ENCODE measurements around the gene ZFYVE9. TPM values are rescaled to one million over a fixed set of nuclear protein-coding genes. Genes with fewer than 3 reads are reported as not detected.

The ZFYVE9 gene
- total RNA-seq, 8 experiments from 2014 or later: 13.8 to 45.4 (median 33.5) TPM

GRCh38 chr1:52306227-52307006 lies 164.5 kb downstream of the ZFYVE9 start:
- in situ Hi-C loops (cut with MboI; ENCODE audit: low pct_unique_long_range_greater_than_20kb in 2 of 9, low sequenced_read_pairs in 9 of 9, unreplicated experiment in 9 of 9): no loop called here
- WGBS, 10 experiments: 80 to 100% (median 93%) methylated on average over 1 to 9 of the region's 11 CpGs; no CpG with 5 or more reads in 1 of the 10 experiments
- no peak overlapping the region for H3K4me3 ChIP-seq
- H3K4me1 ChIP-seq (replicated peaks in 1 of 2): no peaks in the 10 kb centered on the region
- no peak for ATAC-seq (replicated peaks in 6 of 8)
- no peak overlapping the region for H3K27ac ChIP-seq

GRCh38 chr1:52321061-52321460 lies 179.2 kb downstream of the ZFYVE9 start:
- 85 to 100% (median 100%) methylated on average over 1 to 2 of the region's 2 CpGs; no CpG with 5 or more reads in 1 of the 10 experiments for WGBS, 10 experiments
- H3K27ac ChIP-seq: no peak overlapping the region
- in situ Hi-C loops (cut with MboI; ENCODE audit: low pct_unique_long_range_greater_than_20kb in 2 of 9, low sequenced_read_pairs in 9 of 9, unreplicated experiment in 9 of 9): no loop called here
- H3K4me1 ChIP-seq (replicated peaks in 1 of 2): no peaks in the 10 kb centered on the region
- no peak overlapping the region for H3K4me3 ChIP-seq
- no peak for ATAC-seq (replicated peaks in 6 of 8)

- in situ Hi-C loops (cut with MboI; ENCODE audit: low pct_unique_long_range_greater_than_20kb in 2 of 9, low sequenced_read_pairs in 9 of 9, unreplicated experiment in 9 of 9): no loop called here
- WGBS, 10 experiments: 78 to 100% (median 94%) methylated on average over 1 to 8 of the region's 8 CpGs; no CpG with 5 or more reads in 1 of the 10 experiments
- Histone ChIP-seq H3K4me3 (no peak overlapping the region), H3K27ac (no peak overlapping the region), H3K4me1 (replicated peaks in 1 of 2) (no peaks in the 10 kb centered on the region)
- no peak for ATAC-seq (replicated peaks in 6 of 8)
These were observed 181.8 kb downstream of the ZFYVE9 start for GRCh38 chr1:52323731-52324130.

GRCh38 chr1:52325786-52326185 lies 183.9 kb downstream of the ZFYVE9 start:
- no peak for ATAC-seq (replicated peaks in 6 of 8)
- Histone ChIP-seq H3K27ac (no peak overlapping the region), H3K4me3 (no peak overlapping the region), H3K4me1 (replicated peaks in 1 of 2) (no peaks in the 10 kb centered on the region)
- in situ Hi-C loops (cut with MboI; ENCODE audit: low pct_unique_long_range_greater_than_20kb in 2 of 9, low sequenced_read_pairs in 9 of 9, unreplicated experiment in 9 of 9): no loop called here
- 0 to 100% (median 65%) methylated on average over 1 to 5 of the region's 5 CpGs; no CpG with 5 or more reads in 1 of the 10 experiments for WGBS, 10 experiments

GRCh38 chr1:52328615-52329014 lies 186.7 kb downstream of the ZFYVE9 start:
- H3K4me3 ChIP-seq: no peak overlapping the region
- in situ Hi-C loops (cut with MboI; ENCODE audit: low pct_unique_long_range_greater_than_20kb in 2 of 9, low sequenced_read_pairs in 9 of 9, unreplicated experiment in 9 of 9): no loop called here
- 0 to 94% (median 80%) methylated on average over 1 of the region's 1 CpG for WGBS, 10 experiments
- H3K27ac ChIP-seq: no peak overlapping the region
- peak in 3 of 8 experiments; percentile 12 to 37 (median 34) for ATAC-seq (replicated peaks in 6 of 8)
- no peaks in the 10 kb centered on the region for H3K4me1 ChIP-seq (replicated peaks in 1 of 2)

GRCh38 chr1:52332411-52332810 lies 190.5 kb downstream of the ZFYVE9 start:
- Histone ChIP-seq H3K4me3 (no peak overlapping the region), H3K4me1 (replicated peaks in 1 of 2) (no peaks in the 10 kb centered on the region), H3K27ac (no peak overlapping the region)
- no peak for ATAC-seq (replicated peaks in 6 of 8)
- in situ Hi-C loops (cut with MboI; ENCODE audit: low pct_unique_long_range_greater_than_20kb in 2 of 9, low sequenced_read_pairs in 9 of 9, unreplicated experiment in 9 of 9): no loop called here
- 83 to 100% (median 100%) methylated on average over 1 of the region's 1 CpG; no CpG with 5 or more reads in 2 of the 10 experiments for WGBS, 10 experiments

GRCh38 chr1:52334906-52335528 lies 193.1 kb downstream of the ZFYVE9 start:
- no peak for ATAC-seq (replicated peaks in 6 of 8)
- H3K4me1 ChIP-seq (replicated peaks in 1 of 2): no peaks in the 10 kb centered on the region
- in situ Hi-C loops (cut with MboI; ENCODE audit: low pct_unique_long_range_greater_than_20kb in 2 of 9, low sequenced_read_pairs in 9 of 9, unreplicated experiment in 9 of 9): no loop called here
- H3K27ac ChIP-seq: no peak overlapping the region
- 0 to 95% (median 79%) methylated on average over 1 to 3 of the region's 3 CpGs; no CpG with 5 or more reads in 1 of the 10 experiments for WGBS, 10 experiments
- H3K4me3 ChIP-seq: no peak overlapping the region

GRCh38 chr1:52337439-52337838 lies 195.6 kb downstream of the ZFYVE9 start:
- in situ Hi-C loops (cut with MboI; ENCODE audit: low pct_unique_long_range_greater_than_20kb in 2 of 9, low sequenced_read_pairs in 9 of 9, unreplicated experiment in 9 of 9): no loop called here
- Histone ChIP-seq H3K4me3 (no peak overlapping the region), H3K4me1 (replicated peaks in 1 of 2) (peaks cover 0 to 5% of the 10 kb centered on the region in 2 donors), H3K27ac (no peak overlapping the region)
- no peak for ATAC-seq (replicated peaks in 6 of 8)
- WGBS, 10 experiments: 80 to 100% (median 93%) methylated on average over 1 to 2 of the region's 2 CpGs; no CpG with 5 or more reads in 3 of the 10 experiments

- H3K27ac ChIP-seq: no peak overlapping the region
- in situ Hi-C loops (cut with MboI; ENCODE audit: low pct_unique_long_range_greater_than_20kb in 2 of 9, low sequenced_read_pairs in 9 of 9, unreplicated experiment in 9 of 9): no loop called here
- ATAC-seq (replicated peaks in 6 of 8): peak in 3 of 8 experiments; percentile 47 to 83 (median 67)
- WGBS, 10 experiments: 55 to 94% (median 83%) methylated on average over 2 to 6 of the region's 7 CpGs; no CpG with 5 or more reads in 1 of the 10 experiments
- H3K4me3 ChIP-seq: no peak overlapping the region
- peaks cover 0 to 5% of the 10 kb centered on the region in 2 donors for H3K4me1 ChIP-seq (replicated peaks in 1 of 2)
These were observed 199.9 kb downstream of the ZFYVE9 start for GRCh38 chr1:52341655-52342260.

GRCh38 chr1:52343979-52344378 lies 202.1 kb downstream of the ZFYVE9 start:
- WGBS, 10 experiments: 80 to 100% (median 85%) methylated on average over 1 to 3 of the region's 3 CpGs; no CpG with 5 or more reads in 2 of the 10 experiments
- Histone ChIP-seq H3K27ac (no peak overlapping the region), H3K4me3 (no peak overlapping the region), H3K4me1 (replicated peaks in 1 of 2) (peaks cover 0 to 5% of the 10 kb centered on the region in 2 donors)
- in situ Hi-C loops (cut with MboI; ENCODE audit: low pct_unique_long_range_greater_than_20kb in 2 of 9, low sequenced_read_pairs in 9 of 9, unreplicated experiment in 9 of 9): no loop called here
- no peak for ATAC-seq (replicated peaks in 6 of 8)

- 60 to 100% (median 90%) methylated on average over 1 to 2 of the region's 2 CpGs; no CpG with 5 or more reads in 4 of the 10 experiments for WGBS, 10 experiments
- in situ Hi-C loops (cut with MboI; ENCODE audit: low pct_unique_long_range_greater_than_20kb in 2 of 9, low sequenced_read_pairs in 9 of 9, unreplicated experiment in 9 of 9): no loop called here
- Histone ChIP-seq H3K27ac (no peak overlapping the region), H3K4me3 (no peak overlapping the region), H3K4me1 (replicated peaks in 1 of 2) (peaks cover 0 to 5% of the 10 kb centered on the region in 2 donors)
- no peak for ATAC-seq (replicated peaks in 6 of 8)
These were observed 203.4 kb downstream of the ZFYVE9 start for GRCh38 chr1:52345252-52345651.

GRCh38 chr1:52346653-52347052 lies 204.8 kb downstream of the ZFYVE9 start:
- WGBS, 10 experiments: 87 to 100% (median 100%) methylated on average over 1 to 4 of the region's 4 CpGs; no CpG with 5 or more reads in 2 of the 10 experiments
- in situ Hi-C loops (cut with MboI; ENCODE audit: low pct_unique_long_range_greater_than_20kb in 2 of 9, low sequenced_read_pairs in 9 of 9, unreplicated experiment in 9 of 9): no loop called here
- H3K27ac ChIP-seq: no peak overlapping the region
- peaks cover 9 to 10% of the 10 kb centered on the region in 2 donors for H3K4me1 ChIP-seq (replicated peaks in 1 of 2)
- no peak for ATAC-seq (replicated peaks in 6 of 8)
- H3K4me3 ChIP-seq: no peak overlapping the region

GRCh38 chr1:52348704-52349300 lies 206.9 kb downstream of the ZFYVE9 start:
- Histone ChIP-seq H3K4me1 (replicated peaks in 1 of 2) (peaks cover 9 to 10% of the 10 kb centered on the region in 2 donors), H3K4me3 (no peak overlapping the region), H3K27ac (no peak overlapping the region)
- in situ Hi-C loops (cut with MboI; ENCODE audit: low pct_unique_long_range_greater_than_20kb in 2 of 9, low sequenced_read_pairs in 9 of 9, unreplicated experiment in 9 of 9): no loop called here
- WGBS, 10 experiments: 0 to 75% (median 55%) methylated on average over 1 to 7 of the region's 8 CpGs; no CpG with 5 or more reads in 1 of the 10 experiments
- ATAC-seq (replicated peaks in 6 of 8): peak; percentile 59 to 91 (median 69)

Data from motor neuron (in vitro differentiated cells).